ENCODE results near the gene PRXL2C. TPM values are rescaled to one million over a fixed set of nuclear protein-coding genes. Genes with fewer than 3 reads are reported as not detected.

Gene PRXL2C
- total RNA-seq, 2 experiments from 2014 or later = not detected

GRCh38 chr9:96665789-96666188 is 10.7 kb upstream of the PRXL2C start:
- no peak for DNase-seq (ENCODE audit: low spot score)
- no peak overlapping the region for H2AFZ ChIP-seq (ENCODE audit: low read length)
- CTCF ChIA-PET (ENCODE audit: unreplicated experiment) = no interaction called here
- no TSS peak for BruUV-seq (replicated peaks)
- no peaks in the 10 kb centered on the region for H4K20me1 ChIP-seq (ENCODE audit: insufficient read depth, low read length)
- H3K79me2 ChIP-seq (ENCODE audit: insufficient read depth, low read depth, low read length) = no peaks in the 10 kb centered on the region
- no peak overlapping the region for H3K27ac ChIP-seq (ENCODE audit: low read depth, low read length, poor library complexity, severe bottlenecking)
- no peaks in the 10 kb centered on the region for H3K36me3 ChIP-seq (ENCODE audit: insufficient read depth, low read length)
- POLR2A ChIA-PET = no interaction called here
- H3K4me3 ChIP-seq (ENCODE audit: low read depth, low read length, poor library complexity, severe bottlenecking) = no peak overlapping the region
- H3K4me1 ChIP-seq (ENCODE audit: insufficient read depth, low read length, poor library complexity, severe bottlenecking) = no peaks in the 10 kb centered on the region
- H3K4me2 ChIP-seq (ENCODE audit: low read length) = no peak overlapping the region
- no peaks in the 10 kb centered on the region for H3K9me3 ChIP-seq (ENCODE audit: low read length)
- intact Hi-C loops (cut with micrococcal nuclease; ENCODE audit: unreplicated experiment) = loop anchor here (5.0 kb wide), 2 partner anchors 223 to 338 kb away; no protein-coding TSS in a partner anchor
- H3K9me2 ChIP-seq (ENCODE audit: insufficient read depth, low read length) = no peaks in the 10 kb centered on the region
- TF ChIP-seq EZH2phosphoT487 (IDR thresholded peaks at IDR 0.05; ENCODE audit: borderline replicate concordance, low read depth, low read length) (no peak), CTCF (conservative IDR thresholded peaks at IDR 0.05; ENCODE audit: low read length) (no peak)

- no TSS peak for BruUV-seq (replicated peaks)
- ChIA-PET CTCF (ENCODE audit: unreplicated experiment) (no interaction called here), POLR2A (interaction anchor here (0.6 to 0.7 kb wide), 2 partner anchors 117 to 226 kb away, joined by 3 to 4 read pairs; no protein-coding TSS in a partner anchor)
- intact Hi-C loops (cut with micrococcal nuclease; ENCODE audit: unreplicated experiment) = no loop called here
- H3K4me1 ChIP-seq (ENCODE audit: insufficient read depth, low read length, poor library complexity, severe bottlenecking) = no peaks in the 10 kb centered on the region
- no peaks in the 10 kb centered on the region for H4K20me1 ChIP-seq (ENCODE audit: insufficient read depth, low read length)
- no peak overlapping the region for H3K4me2 ChIP-seq (ENCODE audit: low read length)
- no peaks in the 10 kb centered on the region for H3K79me2 ChIP-seq (ENCODE audit: insufficient read depth, low read depth, low read length)
- no peaks in the 10 kb centered on the region for H3K36me3 ChIP-seq (ENCODE audit: insufficient read depth, low read length)
- H3K9me2 ChIP-seq (ENCODE audit: insufficient read depth, low read length) = no peaks in the 10 kb centered on the region
- no peak for DNase-seq (ENCODE audit: low spot score)
- no peak for TF ChIP-seq CTCF (conservative IDR thresholded peaks at IDR 0.05; ENCODE audit: low read length)
- TF ChIP-seq EZH2phosphoT487 (IDR thresholded peaks at IDR 0.05; ENCODE audit: borderline replicate concordance, low read depth, low read length) = no peak
- H3K27ac ChIP-seq (ENCODE audit: low read depth, low read length, poor library complexity, severe bottlenecking) = no peak overlapping the region
- no peaks in the 10 kb centered on the region for H3K9me3 ChIP-seq (ENCODE audit: low read length)
- no peak overlapping the region for H3K4me3 ChIP-seq (ENCODE audit: low read depth, low read length, poor library complexity, severe bottlenecking)
- no peak overlapping the region for H2AFZ ChIP-seq (ENCODE audit: low read length)
Observed at GRCh38 chr9:96663506-96664120, 8.5 kb upstream of the PRXL2C start.

GRCh38 chr9:96661711-96662110 is 6.6 kb upstream of the PRXL2C start:
- no peak overlapping the region for H2AFZ ChIP-seq (ENCODE audit: low read length)
- ChIA-PET CTCF (ENCODE audit: unreplicated experiment) (no interaction called here), POLR2A (no interaction called here)
- H3K9me2 ChIP-seq (ENCODE audit: insufficient read depth, low read length) = no peaks in the 10 kb centered on the region
- no peak overlapping the region for H3K27ac ChIP-seq (ENCODE audit: low read depth, low read length, poor library complexity, severe bottlenecking)
- H3K9me3 ChIP-seq (ENCODE audit: low read length) = no peaks in the 10 kb centered on the region
- H3K4me2 ChIP-seq (ENCODE audit: low read length) = no peak overlapping the region
- TF ChIP-seq EZH2phosphoT487 (IDR thresholded peaks at IDR 0.05; ENCODE audit: borderline replicate concordance, low read depth, low read length) = no peak
- TF ChIP-seq CTCF (conservative IDR thresholded peaks at IDR 0.05; ENCODE audit: low read length) = no peak
- H4K20me1 ChIP-seq (ENCODE audit: insufficient read depth, low read length) = no peaks in the 10 kb centered on the region
- no TSS peak for BruUV-seq (replicated peaks)
- DNase-seq (ENCODE audit: low spot score) = no peak
- no peaks in the 10 kb centered on the region for H3K79me2 ChIP-seq (ENCODE audit: insufficient read depth, low read depth, low read length)
- no peaks in the 10 kb centered on the region for H3K36me3 ChIP-seq (ENCODE audit: insufficient read depth, low read length)
- H3K4me1 ChIP-seq (ENCODE audit: insufficient read depth, low read length, poor library complexity, severe bottlenecking) = no peaks in the 10 kb centered on the region
- intact Hi-C loops (cut with micrococcal nuclease; ENCODE audit: unreplicated experiment) = no loop called here
- H3K4me3 ChIP-seq (ENCODE audit: low read depth, low read length, poor library complexity, severe bottlenecking) = no peak overlapping the region
